A172 (cell line): ENCODE measurements around the gene CFB. TPM values are rescaled to one million over a fixed set of nuclear protein-coding genes. Genes with fewer than 3 reads are reported as not detected.
"Not testable (repeated sequence)": the region's sequence is repeated elsewhere in the genome, so short reads cannot be mapped to it uniquely, and the experiment has no call there.

ENCODE experiments used
- DNase-seq: peaks from one replicate; pipeline ENCODE4 v3.0.0-alpha.2; 2015; ENCODE audit warnings: low spot score
- total RNA-seq: library from RNA; depleted of rRNA; stranded (reverse); fragments of >200 nt; shearing (Covaris generic); gene quantifications from 2 replicates; pipeline ENCODE4 v1.2.3, GENCODE V29; 2014; rRNA removed

The CFB gene
- total RNA-seq: 3.7 and 4.0 TPM in 2 replicates

DNA sequence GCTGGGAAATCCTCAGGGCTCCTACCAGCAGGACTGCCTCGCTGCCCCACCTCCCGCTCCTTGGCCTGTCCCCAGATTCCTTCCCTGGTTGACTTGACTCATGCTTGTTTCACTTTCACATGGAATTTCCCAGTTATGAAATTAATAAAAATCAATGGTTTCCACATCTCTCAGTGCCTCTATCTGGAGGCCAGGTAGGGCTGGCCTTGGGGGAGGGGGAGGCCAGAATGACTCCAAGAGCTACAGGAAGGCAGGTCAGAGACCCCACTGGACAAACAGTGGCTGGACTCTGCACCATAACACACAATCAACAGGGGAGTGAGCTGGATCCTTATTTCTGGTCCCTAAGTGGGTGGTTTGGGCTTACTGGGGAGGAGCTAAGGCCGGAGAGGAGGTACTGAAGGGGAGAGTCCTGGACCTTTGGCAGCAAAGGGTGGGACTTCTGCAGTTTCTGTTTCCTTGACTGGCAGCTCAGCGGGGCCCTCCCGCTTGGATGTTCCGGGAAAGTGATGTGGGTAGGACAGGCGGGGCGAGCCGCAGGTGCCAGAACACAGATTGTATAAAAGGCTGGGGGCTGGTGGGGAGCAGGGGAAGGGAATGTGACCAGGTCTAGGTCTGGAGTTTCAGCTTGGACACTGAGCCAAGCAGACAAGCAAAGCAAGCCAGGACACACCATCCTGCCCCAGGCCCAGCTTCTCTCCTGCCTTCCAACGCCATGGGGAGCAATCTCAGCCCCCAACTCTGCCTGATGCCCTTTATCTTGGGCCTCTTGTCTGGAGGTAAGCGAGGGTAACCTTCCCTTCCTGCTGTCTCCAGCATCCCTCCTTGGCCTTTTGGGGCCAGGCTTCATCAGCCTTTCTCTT lies at the start of gene CFB:
Gene CFB (plus strand): TSS at position 589 of the 863 bp plus-strand sequence. CDS start 127 bp downstream, at position 716.
- DNase-seq: peak; percentile 84

DNA sequence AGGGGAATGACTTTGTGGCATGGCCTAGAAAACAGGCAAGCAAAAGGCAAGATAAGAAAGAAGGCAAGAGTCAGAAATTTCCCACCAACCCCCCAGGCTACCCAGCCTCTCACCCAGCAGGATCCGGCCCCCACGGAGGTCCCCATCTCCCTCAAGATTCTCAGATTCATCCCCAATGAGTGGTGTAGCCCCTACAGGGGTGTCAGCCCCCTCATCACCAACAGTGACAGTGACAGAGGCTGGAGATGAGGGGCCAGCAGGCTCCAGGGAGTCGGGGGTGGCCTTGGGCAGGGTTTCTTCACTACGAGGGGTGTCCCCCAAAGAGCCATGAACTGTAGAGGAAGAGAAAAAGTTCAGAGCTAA lies 49.4 kb upstream of the CFB start:
- no peak for DNase-seq

DNA sequence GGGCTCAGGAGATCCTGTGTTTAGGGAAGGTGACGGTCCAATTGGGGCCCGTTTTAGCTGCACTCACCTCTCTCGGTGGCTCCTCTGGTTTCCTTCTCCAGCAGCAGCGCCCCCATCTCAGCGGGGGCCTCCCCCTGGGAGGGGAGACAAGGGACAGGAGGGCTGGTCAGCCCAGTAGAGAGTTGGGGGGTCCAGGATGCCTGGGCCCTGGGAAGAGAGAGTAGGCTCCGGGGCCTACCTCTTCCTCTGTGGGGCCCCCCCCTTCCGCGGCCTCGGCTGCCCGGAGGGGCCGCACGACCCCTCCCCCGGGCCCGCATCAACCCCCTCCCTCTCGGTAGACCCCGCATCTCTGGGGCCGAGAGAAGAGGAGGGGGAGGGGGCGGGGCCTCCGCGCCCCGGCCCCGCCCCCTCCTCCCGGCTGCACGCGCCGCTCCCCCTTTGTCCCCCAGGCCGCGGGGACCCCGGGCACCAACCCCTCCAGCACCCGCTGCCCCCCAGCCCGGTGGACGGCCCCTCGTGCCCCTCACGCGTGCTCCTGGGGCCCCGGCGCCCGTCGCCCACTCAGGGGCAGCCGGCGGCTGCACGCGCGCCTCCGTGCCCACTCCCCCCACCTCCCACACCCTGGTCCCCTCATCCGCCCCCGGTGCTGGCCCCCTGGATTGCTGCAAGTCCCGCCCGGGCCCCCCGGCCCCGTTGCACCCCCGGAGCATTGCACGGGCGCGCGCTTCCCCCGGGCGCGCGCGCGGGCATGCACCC lies 48.9 kb upstream of the CFB start:
- no peak for DNase-seq

DNA sequence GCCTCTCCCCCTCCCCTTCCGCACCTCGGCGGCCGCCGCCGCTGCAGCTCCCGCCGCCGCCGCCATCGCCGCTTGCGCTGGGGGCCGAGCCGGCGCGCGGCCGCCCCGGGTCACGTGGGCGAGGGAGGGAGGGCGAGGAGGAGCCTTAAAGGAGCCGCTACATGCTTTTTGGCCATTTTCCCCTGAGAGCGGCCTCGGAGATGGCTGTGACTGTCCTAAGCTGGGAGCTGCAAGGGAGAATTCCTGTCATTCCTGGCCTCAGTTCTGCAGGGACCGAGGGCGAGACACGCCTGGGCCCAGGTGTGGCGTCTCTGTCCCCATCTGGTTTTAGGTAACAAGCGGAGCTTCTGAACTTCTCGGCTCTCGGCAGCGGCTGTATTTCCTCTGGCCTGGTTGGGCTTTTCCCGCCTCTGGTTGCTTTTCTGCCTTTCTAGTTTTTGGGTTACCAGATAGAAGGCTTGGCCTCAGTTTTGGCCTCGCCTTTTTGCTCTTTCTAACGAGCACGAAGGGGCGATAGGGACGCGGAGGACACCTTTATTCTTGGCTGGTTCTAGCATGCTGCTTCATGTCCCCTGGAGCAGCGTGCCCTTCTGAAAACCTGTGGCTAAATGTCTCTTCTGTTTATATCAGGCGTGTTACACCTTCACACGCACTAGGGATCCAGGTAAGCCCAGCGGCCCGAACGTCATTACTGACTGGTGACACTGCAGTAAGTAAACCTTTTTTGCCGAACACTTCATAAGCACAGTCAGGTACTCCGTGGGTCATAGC lies 48.1 kb upstream of the CFB start, which contains the start of gene EHMT2:
Gene EHMT2 (minus strand): TSS at position 87 of the 771 bp plus-strand sequence. CDS start 21 bp downstream, at position 66.
- peak; percentile 68 for DNase-seq

DNA sequence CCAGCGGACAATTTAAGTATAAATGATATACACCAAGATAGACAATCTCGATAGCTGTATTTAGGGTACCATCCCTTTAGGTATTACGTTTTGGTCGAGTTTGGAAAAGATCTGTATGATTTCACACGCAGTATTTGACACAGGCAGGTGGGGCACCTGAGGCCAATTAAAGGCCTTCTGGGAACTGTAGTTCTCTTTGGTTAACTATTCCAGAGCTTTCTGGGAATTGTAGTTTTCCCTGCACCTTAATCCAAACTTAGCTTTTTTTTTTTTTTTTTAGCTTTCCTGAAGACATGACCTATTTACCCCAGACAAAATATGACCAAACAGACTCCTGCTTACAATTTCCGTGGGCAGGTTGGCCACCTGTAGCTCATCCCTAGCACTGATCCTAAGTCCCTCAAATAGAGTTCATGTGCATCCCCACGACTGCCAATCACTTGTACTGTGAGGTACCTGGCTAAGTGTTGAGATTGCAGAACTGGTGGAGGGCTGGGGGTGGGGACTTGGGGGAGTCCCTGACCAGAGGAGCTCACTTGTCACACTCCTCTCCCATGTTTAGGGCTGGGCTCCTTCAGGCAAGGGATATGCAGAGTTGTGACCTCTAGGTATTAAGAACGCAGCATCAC lies 47.4 kb upstream of the CFB start:
- peak; percentile 33 for DNase-seq

DNA sequence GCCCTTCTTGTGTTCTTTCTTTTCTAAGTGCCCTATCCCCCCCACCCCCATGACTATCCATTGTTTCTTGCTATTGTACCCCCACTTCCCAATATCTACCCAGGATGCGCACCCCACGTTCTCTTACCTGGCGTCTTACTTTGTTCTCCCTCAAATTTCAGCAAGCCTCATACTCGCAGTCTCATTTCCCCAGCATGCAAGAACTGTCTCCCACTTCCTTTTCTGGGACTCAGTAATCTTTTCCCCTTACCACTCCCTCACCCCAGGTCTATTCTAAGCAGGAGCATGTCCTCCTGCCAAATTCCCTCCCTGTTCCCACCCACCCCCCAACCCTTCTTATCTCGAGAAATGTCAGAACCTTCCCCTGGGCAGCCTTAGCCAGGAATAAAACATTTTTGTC lies 46.7 kb upstream of the CFB start:
- no peak for DNase-seq

DNA sequence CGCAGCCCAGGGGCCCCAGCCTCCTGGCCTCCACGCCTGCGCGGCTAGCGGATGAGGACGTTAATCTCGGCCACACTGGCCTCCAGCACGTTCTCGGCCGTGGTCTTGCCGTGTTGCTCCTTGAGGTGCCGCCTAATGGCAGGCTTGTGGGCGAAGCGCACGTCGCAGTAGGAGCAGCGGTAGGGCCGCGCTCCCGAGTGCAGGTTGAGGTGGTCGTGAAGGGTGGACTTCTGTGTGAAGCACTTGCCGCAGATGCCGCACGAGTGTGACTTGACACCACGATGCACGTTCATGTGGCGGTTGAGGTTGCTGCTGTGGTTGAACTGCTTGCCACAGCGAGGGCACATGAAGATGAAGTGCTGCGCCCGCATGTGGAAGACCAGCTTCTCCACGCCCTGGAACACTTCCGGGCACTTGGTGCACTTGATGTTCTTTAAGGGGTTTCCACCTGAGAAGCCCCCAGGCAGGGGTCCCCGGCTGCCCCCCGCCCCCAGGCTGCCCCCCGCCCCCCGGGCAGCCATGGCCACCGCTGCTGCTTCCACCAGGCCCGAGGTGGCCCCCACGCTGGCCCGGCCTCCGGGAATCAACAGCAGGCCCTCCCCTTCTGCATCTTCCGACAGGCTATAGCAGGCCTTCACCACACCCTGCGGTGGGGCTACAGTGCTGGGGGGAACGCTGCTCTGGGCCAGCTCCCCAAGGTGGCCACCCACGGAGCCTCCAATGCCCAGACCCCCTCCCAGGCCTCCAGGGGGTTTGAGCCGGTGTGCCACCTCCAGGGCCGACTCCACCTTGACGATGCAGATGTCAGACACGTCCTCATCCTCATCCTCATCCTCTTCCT lies 45.8 kb upstream of the CFB start:
- DNase-seq: no peak

DNA sequence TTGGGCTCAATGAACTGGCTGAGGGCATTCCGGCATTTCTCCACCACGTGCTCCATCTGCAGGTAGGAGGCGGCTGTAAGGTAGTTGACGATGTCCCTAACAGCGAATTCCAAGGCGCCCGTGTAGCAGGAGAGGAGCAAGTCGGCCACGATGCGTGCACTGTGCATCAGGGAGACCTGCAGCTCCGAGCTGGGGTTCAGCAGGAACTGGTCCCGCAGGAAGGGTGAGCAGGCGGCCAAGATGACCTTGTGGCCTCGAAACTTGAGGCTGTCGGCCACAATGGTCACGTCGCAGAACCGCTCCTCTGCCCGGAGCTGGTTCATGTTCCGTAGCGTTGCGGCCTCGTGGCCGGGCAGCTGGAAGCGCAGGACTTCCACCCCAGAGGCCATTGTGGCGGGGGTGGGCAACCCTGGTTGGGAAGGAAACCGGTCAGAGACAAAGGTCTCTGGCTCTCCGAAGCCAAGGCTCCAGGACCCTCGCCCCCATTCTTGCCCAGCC lies 44.9 kb upstream of the CFB start:
- DNase-seq: no peak

DNA sequence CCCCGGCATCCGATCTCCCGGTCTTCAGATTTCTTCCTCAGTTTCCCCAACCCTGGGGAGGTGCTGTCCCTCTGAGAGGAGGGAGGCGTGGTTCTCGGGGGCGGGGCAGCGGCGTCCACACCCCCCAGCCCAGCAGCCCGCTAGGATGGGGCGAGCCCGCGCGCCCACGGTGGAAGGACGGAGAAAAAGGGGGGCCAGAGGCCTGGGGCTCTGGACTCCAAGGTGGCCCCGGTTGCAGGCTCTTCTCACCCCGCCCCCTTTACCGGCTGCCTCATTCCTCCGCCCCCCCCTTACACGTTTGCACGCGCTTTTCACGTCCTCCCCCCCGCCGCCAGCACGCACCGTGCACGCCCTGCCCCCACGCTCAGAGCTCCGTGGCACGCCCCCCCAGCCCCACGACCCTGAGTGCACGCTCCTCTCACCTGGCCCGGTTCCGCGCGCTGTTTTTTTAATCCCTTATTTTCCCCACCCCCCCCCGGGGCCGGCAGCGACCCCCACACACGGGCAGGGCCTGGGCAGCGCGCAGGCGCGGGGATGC lies 44.4 kb upstream of the CFB start:
- peak; percentile 22 for DNase-seq

DNA sequence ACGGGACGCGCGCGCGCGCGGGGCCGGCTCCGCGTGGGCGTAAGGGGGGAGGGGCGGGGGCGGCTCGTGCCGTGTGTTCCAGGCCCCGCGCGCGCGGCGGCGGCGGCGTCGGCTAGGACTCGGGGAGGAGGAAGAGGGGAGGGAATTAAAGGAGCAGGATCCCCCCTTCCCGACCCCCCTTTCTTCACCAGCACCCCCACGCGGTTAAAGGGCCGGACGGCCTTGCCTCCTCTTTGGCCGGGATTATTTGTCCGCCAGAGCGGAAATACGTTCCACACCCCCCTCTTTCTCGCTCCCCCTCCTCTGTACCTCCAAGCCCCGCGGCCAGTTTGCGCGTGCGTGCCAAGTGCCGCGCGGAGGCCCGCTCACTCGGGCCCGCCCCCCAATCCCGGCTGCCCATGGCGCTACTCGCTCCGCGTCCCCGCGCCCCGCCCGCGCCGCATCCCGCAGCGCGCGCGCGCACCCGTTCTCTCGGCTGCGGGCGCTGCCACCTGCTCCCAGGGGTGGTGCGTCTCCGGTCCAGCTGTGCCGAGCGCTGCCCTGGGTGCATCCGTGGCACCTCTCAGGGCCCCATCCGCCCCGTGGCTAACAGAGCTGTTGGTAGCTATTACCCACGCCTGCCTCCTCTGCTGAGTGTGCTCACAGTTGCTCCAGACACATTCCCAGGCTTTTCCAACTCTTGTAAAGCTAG lies 43.8 kb upstream of the CFB start, which contains the start of gene ZBTB12:
Gene ZBTB12 (minus strand): TSS at position 134 of the 691 bp plus-strand sequence. CDS start 781 bp downstream, outside the sequence.
- peak; percentile 87 for DNase-seq

DNA sequence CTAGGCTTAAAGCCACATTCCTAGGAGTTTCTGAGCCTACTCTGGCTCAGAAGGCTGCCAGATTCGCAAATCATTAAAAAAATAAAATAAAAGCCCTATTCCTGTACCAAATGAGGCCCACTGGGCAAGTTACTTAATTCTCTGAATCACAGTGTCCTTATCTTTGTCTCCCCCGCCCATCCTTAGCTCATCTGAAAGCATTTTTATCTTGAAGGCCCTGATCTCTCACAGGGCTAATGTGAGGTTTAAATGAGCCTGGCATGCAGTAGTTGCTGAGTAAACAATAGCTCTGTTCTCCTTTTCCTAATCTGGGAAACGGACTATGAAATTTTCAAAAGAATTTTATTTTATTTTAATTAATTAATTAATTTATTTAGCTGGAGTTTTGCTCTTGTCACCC lies 41.9 kb upstream of the CFB start:
- DNase-seq: no peak

DNA sequence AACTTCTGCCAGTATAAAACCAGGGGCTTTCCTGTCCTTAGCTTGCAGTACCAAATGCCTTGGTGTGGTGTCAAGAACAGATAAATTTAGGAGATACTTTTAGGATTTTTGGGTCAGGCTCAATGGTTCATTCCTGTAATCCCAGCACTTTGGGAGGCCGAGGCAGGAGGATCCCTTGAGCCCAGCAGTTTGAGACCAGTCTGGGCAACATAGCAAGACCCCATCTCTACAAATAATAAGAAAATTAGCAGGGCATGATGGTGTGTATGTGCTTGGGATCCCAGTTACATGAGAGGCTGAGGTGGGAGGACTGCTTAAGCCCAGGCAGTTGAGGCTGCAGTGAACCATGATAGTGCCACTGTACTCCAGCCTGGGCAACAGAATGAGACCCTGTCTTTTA lies 40.9 kb upstream of the CFB start:
- no peak for DNase-seq

DNA sequence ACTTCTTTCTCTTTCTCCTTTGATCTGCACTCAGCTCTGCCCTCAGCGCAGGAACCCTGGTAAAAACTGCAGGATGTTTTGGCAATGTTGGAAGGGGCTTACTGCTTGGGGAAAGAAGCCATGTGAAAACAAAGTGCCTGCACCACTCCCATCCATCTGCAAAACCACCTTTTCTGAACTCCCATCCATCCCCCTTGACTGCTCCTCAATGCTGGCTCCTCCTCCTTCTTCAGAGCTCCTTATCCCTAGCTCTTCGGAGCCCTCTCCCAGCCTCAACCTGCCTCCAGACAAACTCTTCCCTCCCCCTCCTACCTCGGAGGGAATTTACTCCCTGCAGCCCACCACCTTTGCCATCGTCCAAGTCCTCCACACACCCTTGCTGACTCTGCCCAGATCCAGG lies 39.8 kb upstream of the CFB start:
- DNase-seq: no peak

DNA sequence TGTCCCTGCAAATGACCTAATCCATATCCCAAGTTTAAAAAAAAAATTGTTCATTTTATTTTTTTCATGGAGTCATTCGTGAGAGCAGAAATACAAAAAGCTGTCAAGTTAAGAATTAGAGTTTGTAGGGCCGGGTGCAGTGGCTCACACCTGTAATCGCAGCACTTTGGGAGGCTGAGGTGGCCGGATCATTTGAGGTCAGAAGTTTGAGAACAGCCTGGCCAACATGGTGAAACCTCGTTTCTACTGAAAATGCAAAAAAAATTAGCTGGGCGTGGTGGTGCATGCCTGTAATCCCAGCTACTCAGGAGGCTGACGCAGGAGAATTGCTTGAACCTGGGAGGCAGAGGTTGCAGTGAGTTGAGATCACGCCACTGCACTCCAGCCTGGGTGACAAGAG lies 39.2 kb upstream of the CFB start:
- DNase-seq: not testable (repeated sequence)

DNA sequence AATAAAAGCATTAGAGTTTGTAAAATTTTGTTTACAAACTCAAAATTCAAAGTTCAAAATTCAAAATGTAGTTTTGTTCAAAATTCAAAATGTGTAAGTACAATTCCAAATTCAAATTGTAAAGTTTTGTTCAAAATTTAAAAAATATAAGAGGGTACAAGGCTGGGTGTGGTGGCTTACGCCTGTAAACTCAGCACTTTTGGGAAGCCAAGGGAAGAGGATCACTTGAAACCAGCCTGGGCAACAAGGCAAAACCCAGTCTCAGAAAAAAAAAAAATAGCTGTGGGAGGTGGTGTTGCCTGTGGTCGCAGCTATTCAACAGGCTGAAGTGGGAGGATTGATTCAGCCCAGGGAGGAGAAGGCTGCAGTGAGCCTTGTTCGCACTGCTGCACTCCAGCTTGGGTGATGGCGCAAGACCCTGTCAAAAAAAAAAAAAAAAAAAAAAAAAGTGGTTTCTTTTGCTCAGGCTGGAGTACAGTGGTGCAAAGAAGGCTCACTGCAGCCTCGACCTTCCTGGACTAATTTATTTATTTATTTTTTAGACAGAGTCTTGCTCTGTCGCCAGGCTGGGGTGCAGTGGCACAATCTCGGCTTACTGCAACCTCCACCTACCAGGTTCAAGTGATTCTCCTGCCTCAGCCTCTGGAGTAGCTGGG lies 38.6 kb upstream of the CFB start:
- no peak for DNase-seq

DNA sequence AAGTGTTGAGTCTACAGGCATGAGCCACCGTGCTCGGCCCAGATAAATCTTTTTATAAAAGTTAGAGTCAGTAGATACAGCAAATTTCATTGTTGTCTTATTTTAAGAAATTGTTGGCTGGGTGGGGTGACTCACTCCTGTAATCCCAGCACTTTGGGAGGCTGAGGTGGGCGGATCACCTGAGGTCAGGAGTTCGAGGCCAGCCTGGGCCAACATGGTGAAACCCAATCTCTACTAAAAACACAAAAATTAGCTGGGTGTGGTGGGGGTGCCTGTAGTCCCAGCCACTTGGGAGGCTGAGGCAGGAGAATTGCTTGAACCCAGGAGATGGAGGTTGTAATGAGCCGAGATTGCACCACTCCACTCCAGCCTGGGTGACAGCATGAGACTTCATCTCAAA lies 37.6 kb upstream of the CFB start:
- DNase-seq: not testable (repeated sequence)

DNA sequence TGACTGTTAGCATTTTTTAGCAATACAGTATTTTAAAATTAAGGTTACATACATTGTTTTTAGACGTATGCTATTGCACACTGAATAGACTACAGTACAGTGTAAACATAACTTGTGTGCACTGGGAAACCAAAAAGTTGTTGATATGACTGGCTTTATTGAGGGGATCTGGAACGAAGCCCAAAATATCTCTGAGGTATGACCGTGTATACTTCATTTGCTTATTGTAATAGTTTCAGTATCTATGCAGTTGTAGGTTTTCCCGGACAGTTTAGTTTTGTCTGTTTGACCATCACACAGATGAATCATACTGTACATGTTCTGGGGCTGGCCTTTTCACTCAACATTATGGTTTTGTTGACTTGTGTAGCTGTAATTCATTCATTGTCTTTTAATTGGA lies 37.1 kb upstream of the CFB start:
- DNase-seq: no peak

DNA sequence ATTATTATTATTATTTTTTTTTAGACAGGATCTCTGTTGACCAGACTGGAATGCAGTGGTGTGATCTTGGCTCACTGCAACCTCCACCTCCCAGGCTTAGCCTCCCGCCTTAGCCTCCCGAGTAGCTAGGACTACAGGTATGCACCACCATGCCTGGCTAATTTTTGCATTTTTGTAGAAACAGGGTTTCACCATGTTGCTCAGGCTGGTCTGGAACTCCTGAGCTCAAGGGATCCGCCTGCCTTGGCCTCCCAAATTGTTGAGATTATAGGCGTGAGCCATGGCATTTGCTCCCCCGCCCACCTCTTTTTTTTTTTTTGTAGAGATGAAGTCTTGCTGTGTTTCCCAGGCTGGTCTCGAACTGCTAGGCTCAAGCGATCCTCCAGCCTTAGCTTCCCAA lies 36.6 kb upstream of the CFB start:
- DNase-seq: not testable (repeated sequence)
